Measurements from ENCODE around the gene MTHFSD.

DNA sequence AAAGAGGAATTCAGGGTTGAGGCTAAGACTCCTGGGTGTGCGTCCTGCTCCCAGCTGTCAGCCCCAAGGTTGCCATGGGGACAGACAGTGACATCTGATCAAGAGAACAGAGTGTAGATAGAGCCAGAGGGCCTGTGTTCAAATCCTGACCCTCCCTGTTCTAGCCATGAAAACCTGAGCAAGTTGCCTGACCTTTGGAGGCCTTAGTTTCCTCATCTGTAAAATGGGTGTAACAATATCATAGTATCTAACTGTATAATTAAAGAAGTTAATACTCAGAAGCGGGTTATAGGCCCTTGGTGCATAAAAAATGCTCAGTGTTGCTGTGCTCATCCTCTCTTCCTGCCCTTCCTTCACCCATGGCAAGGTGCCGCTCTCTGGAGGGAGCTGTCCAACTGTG, 73.4 kb downstream of the MTHFSD start:
- TF ChIP-seq, protein P1, sequence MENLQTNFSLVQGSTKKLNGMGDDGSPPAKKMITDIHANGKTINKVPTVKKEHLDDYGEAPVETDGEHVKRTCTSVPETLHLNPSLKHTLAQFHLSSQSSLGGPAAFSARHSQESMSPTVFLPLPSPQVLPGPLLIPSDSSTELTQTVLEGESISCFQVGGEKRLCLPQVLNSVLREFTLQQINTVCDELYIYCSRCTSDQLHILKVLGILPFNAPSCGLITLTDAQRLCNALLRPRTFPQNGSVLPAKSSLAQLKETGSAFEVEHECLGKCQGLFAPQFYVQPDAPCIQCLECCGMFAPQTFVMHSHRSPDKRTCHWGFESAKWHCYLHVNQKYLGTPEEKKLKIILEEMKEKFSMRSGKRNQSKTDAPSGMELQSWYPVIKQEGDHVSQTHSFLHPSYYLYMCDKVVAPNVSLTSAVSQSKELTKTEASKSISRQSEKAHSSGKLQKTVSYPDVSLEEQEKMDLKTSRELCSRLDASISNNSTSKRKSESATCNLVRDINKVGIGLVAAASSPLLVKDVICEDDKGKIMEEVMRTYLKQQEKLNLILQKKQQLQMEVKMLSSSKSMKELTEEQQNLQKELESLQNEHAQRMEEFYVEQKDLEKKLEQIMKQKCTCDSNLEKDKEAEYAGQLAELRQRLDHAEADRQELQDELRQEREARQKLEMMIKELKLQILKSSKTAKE (IDR thresholded peaks at IDR 0.05; ENCODE audit: low read depth, poor library complexity, severe bottlenecking) = no peak
- TF ChIP-seq POLR2AphosphoS5 (IDR thresholded peaks at IDR 0.05; ENCODE audit: low read length) (no peak), CTCF (IDR thresholded peaks at IDR 0.05 in 2 of 3, conservative IDR thresholded peaks at IDR 0.05 in 1 of 3; ENCODE audit: control insufficient read depth in 2 of 3, extremely low read depth in 1 of 3, insufficient read depth in 1 of 3, low read depth in 3 of 3, low read length in 3 of 3) (no peak)

Measured in GM12878 (cell line).